Keratinocyte (primary cell): ENCODE data around the gene STAG3.

Experiments
- EZH2 ChIP-seq: IDR thresholded peaks from one replicate; pipeline ENCODE4 v1.6.1; 2012; ENCODE audit warnings: inconsistent platforms, mild to moderate bottlenecking, low read length, moderate library complexity
- TF ChIP-seq, protein P1 (sequence below), 3 experiments: IDR thresholded peaks in 1 of 3; conservative IDR thresholded peaks in 1 of 3; optimal IDR thresholded peaks in 1 of 3; 2 replicates in 2 of 3; 3 replicates in 1 of 3; pipeline versions ENCODE3 to v1.5.1; 2011; ENCODE audit warnings: low read length in 3 of 3, mild to moderate bottlenecking in 3 of 3, moderate library complexity in 2 of 3, control low read depth in 1 of 3, inconsistent platforms in 1 of 3; ENCODE audit not compliant: insufficient read depth in 2 of 3; ENCODE audit errors: extremely low read depth in 1 of 3

- TF ChIP-seq, protein P1, sequence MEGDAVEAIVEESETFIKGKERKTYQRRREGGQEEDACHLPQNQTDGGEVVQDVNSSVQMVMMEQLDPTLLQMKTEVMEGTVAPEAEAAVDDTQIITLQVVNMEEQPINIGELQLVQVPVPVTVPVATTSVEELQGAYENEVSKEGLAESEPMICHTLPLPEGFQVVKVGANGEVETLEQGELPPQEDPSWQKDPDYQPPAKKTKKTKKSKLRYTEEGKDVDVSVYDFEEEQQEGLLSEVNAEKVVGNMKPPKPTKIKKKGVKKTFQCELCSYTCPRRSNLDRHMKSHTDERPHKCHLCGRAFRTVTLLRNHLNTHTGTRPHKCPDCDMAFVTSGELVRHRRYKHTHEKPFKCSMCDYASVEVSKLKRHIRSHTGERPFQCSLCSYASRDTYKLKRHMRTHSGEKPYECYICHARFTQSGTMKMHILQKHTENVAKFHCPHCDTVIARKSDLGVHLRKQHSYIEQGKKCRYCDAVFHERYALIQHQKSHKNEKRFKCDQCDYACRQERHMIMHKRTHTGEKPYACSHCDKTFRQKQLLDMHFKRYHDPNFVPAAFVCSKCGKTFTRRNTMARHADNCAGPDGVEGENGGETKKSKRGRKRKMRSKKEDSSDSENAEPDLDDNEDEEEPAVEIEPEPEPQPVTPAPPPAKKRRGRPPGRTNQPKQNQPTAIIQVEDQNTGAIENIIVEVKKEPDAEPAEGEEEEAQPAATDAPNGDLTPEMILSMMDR (optimal IDR thresholded peaks at IDR 0.05 in 1 of 3, IDR thresholded peaks at IDR 0.05 in 1 of 3, conservative IDR thresholded peaks at IDR 0.05 in 1 of 3; ENCODE audit: extremely low read depth in 1 of 3, insufficient read depth in 2 of 3, low read length in 3 of 3): no peak
- no peak for TF ChIP-seq EZH2
Observed at GRCh38 chr7:100157069-100157333, 20.7 kb upstream of the STAG3 start.
